WTC11 (cell line): ENCODE measurements around the gene NTRK1.

ENCODE experiments used
- ATF1 ChIP-seq: sonication (generic); formaldehyde crosslinking; IDR thresholded peaks from 2 replicates; pipeline ENCODE4 v1.8.1; 2023; ENCODE audit warnings: mild to moderate bottlenecking, moderate library complexity, missing genetic modification reagents
- ATF2 ChIP-seq: sonication (generic); formaldehyde crosslinking; IDR thresholded peaks from 2 replicates; pipeline ENCODE4 v1.8.1; 2022; ENCODE audit warnings: low read depth, missing genetic modification reagents, borderline replicate concordance
- CREB1 ChIP-seq: sonication (generic); formaldehyde crosslinking; IDR thresholded peaks from 2 replicates; pipeline ENCODE4 v1.8.0; 2023; ENCODE audit warnings: mild to moderate bottlenecking, missing genetic modification reagents
- CTCF ChIP-seq: fragments of 200-600 bp; IDR thresholded peaks from 2 replicates; pipeline ENCODE4 v1.8.0; 2022; ENCODE audit warnings: antibody characterized with exemption
- ZBTB43 ChIP-seq: sonication (generic); formaldehyde crosslinking; IDR thresholded peaks from 2 replicates; pipeline ENCODE4 v1.8.1; 2023; ENCODE audit warnings: mild to moderate bottlenecking, missing genetic modification reagents
- ZNF317 ChIP-seq: sonication (generic); formaldehyde crosslinking; IDR thresholded peaks from 2 replicates; pipeline ENCODE4 v1.8.1; 2023; ENCODE audit warnings: low read depth, mild to moderate bottlenecking, moderate library complexity, missing genetic modification reagents, borderline replicate concordance

DNA sequence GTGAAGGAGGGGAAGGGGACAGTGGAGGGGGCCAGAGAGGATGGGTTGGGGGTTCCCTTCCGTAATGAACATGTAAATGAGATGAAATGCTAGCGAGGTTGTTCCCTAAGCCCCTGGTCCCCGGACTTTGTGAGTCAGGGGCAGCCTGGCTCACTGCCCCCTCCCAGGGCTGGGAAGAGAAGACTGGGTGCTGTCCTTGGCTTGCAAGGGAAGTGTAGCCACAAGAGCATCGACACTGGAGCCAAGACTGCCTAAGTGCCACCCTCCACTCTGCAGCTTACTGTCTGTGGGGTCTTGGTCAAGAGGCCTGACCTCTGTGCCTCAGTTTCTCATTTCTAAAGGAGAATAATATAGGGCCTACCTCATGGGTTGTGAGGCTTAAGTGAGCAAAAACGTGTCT lies 33.3 kb downstream of the NTRK1 start:
- TF ChIP-seq CTCF (no peak), ZBTB43 (CRISPR knock-in tag) (no peak), CREB1 (CRISPR knock-in tag) (no peak), ATF2 (CRISPR knock-in tag) (no peak), ZNF317 (CRISPR knock-in tag) (no peak), ATF1 (CRISPR knock-in tag) (no peak)
